HG02840 (cell line): ENCODE data around the gene SLC22A31.
"Not testable (repeated sequence)": the region's sequence is repeated elsewhere in the genome, so short reads cannot be mapped to it uniquely, and the experiment has no call there.

Experiments
- ATAC-seq: cut with Tn5 transposase; IDR thresholded peaks from one replicate; pipeline ENCODE4 v1.9.1; 2021; ENCODE audit warnings: mild to moderate bottlenecking, moderate library complexity, moderate number of reproducible peaks; ENCODE audit not compliant: unreplicated experiment, low FRiP score

Gene SLC22A31

DNA sequence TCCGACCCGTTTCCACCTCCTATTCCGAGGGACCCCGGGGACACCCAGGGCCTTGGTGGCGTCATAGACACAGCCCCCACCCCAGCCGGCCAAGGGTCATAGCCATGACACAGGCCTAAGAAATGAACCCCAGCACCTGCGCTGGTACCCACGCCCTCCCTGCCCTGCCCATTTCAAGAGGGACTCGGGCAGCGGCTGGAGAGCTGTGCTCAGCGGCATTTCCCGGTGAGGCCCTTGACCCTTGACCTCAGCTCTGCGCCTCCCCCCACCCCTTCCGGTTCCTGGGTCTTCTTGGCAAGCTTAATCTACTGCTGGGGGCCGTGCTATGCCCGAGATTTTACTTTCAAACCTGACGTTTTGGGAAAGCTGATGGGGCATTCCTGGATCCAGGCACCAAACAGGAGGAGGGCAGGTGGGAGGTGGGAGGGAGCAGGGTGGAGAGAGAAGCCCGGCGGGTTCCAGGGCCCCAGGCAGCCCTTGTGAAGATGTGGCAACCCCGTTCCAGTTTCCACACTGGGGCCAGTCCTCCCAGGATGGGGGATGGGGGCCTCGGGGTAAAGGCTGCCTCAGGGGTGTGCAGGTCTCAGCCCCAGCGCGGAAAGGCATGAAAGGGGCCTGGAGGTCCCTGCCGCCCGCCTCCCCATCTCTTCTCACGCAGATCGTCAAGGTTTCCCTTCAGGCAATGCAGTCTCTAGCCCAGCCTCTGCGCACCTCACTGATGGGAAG, at the start of gene SLC22A31:
TSS of gene SLC22A31 (minus strand) at position 414 of the 726 bp plus-strand sequence. CDS start at position 378, 36 bp downstream.
- ATAC-seq, result no peak

DNA sequence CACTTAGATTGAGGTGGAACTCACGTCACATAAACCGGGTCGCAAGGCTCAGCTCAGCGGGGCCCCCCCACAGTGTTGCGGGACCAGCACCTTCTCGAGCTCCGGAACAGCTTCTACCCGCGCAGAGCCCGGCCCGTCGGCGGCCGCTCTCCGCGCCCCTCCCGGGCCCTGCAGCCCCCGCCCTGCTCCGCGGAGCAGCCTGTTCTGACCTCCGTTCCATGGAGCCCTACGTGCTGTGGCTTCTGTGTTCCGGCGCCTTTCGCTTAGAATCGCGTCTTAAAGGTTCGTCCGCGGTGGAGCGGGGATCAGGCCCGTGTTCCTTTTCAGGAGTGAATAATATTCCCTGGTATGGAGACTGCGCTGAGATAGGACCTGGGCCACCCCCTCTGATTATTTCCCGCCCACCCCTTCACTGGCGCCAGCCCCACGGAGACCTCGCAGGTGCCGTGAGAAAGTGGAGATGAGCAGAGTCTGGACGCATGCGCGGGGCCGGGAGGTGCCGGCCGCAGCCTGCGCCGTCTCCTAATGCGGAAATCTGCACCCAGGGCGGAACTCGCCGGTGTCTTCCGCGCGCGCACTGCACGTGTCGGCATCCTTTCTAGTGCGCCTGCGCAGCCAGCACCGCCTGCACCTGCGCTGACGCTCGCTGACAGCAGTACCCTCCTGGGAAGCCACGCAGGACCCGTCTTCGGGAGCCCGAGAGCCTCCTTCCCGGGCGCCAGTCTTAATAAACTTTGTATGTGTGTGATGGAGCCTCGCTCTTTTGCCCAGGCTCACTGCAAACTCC, 48.1 kb upstream of the SLC22A31 start:
- ATAC-seq, result no peak

DNA sequence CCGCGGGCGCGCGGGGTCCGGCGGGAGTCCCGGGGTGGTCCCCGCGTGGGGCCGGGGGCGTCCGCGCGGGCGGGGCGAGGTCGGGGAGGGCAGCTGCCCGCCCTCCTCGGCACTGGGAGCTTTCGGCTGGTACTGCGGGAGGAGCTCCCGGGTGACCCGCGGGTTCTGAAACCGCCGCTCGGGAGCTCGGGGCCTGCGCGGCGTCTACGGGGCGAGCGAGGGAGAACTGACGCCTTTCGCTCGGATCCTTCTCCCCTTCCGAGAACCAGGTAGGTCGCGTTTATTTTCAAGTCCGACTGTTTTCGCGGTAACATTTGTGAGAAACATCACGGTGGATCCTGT, 47.4 kb upstream of the SLC22A31 start:
- not testable (repeated sequence) for ATAC-seq

DNA sequence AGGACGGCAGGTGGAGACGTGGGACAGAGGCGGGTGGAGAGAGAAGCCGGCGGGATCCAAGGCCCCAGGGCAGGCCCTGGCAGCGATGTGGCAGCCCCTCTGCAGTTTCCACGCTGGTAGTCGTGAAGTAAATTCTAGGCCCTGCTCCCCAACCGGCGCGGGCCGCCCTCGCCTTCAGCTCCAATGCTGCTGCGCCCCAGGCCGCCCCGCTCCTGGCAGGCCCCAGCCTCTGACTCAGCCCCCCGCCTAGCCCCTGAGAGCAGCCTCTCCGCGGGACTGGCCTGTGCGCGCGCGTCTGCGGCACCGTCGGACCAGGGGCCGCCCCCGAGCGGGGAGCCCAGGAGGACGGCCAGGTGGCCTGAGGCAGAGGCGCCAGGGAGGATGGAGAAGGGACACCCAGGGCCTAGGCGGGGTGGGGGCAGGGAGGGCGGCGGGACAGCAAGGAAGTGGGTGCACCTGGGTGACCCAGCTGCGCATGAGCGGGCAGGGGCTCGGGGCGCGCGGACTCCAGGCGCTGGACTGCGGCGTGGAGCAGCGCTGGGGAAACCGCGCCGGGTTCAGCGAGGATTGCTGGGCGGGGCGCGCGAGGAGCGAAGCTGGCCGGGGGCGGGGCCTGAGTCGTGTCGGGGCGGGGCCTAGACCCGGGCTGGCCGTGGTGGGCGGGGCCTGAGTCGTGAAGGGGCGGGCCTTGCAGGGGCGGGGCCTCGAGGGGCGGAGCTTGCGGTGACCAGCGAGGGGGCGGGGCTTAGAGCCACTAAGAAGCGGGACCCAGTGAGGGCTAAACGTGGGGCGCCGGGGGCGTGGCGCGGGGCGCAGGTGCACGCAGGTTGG, 46.8 kb upstream of the SLC22A31 start:
- peak; percentile 66 for ATAC-seq

DNA sequence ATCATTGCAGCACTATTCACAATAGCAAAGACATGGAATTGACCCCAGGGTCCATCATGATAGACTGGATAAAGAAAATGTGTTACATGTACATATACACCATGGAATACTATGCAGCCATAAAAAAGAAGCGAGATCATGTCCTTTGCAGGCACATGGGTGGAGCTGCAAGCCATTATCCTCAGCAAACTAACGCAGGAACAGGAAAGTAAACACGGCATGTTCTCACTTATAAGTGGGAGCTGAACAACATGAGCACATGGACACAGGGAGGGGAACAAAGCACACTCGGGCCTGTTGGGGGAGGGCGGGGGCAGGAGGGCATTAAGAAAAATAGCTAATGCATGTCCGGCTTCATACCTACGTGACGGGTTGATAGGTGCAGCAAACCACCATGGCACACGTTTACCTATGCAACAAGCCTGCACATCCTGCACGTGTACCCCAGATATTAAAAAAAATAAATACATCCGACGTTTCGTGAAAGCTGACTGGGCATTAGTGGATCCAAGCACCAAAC, 46.1 kb upstream of the SLC22A31 start:
- no peak for ATAC-seq

DNA sequence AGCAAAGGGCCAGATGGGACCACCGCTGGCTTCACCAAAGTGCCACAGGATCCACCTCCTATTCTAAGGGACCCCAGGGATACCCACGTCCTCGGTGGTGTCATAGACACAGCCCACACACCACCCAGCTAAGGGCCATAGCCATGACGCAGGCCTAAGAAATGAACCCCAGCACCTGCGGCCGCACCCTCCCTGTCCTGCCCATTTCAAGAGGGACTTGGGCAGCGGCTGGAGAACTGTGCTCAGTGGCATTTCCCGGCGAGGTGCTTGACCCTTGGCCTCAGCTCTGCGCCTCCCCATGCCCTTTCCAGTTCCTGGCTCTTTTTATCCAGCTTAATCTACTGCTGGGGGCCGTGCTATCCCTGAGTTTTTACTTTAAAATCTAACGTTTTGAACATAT, 44.4 kb upstream of the SLC22A31 start:
- no peak for ATAC-seq

DNA sequence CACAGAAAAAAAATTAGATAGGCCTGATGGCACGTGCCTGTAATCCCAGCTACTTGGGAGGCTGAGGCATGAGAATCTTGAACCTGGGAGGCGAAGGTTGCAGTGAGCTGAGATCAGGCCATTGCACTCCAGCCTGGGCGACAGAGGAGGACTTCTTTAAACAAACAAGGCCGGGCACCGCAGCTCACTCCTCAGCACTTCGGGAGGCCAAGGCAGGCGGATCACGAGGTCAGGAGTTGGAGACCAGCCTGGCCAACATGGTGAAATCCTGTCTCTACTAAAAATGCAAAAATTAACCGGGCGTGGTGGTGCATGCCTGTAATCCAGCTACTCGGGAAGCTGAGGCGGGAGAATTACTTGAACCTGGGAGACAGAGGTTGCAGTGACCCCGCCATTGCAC, 43.9 kb upstream of the SLC22A31 start:
- not testable (repeated sequence) for ATAC-seq

DNA sequence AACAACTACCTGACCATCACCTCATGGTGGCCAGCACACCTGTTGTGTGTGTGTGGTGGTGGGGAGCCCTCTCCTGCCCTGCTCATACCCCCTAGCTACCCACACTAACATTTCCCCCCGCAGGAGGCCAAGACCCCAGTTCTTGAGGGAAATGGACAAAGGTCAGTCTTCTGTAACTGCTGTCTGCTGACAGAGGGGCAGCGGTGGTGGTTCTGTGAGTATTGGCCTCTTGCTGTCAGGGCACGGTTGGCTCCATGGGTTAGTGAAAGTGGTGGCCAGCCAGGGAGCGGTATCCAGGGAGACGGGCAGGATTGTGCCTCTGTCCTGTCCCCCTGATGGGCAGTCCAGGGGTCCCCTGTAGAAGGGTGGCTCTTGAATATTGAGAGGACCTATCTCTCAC, 43.3 kb upstream of the SLC22A31 start:
- ATAC-seq, result no peak

DNA sequence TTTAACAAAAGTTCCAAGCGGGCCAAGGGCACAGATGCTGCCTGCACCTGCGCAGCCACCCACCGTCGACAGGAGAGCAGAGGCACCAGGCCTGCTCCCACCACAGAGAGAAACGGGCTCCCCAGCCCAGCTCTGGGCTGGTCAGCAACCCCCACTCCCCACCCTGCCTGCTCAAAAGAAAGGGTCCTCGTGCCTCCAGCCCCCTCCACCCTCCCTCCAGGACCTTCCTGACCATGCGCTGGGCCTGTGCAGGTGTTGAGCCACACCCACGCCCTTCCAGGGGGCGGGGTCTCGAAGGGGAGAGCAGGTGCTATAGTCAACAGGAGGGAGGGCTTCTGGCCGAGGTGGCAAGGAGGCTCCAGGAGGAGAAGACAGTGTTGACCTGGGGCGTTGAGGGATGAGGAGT, 42.5 kb upstream of the SLC22A31 start:
- ATAC-seq, result no peak

DNA sequence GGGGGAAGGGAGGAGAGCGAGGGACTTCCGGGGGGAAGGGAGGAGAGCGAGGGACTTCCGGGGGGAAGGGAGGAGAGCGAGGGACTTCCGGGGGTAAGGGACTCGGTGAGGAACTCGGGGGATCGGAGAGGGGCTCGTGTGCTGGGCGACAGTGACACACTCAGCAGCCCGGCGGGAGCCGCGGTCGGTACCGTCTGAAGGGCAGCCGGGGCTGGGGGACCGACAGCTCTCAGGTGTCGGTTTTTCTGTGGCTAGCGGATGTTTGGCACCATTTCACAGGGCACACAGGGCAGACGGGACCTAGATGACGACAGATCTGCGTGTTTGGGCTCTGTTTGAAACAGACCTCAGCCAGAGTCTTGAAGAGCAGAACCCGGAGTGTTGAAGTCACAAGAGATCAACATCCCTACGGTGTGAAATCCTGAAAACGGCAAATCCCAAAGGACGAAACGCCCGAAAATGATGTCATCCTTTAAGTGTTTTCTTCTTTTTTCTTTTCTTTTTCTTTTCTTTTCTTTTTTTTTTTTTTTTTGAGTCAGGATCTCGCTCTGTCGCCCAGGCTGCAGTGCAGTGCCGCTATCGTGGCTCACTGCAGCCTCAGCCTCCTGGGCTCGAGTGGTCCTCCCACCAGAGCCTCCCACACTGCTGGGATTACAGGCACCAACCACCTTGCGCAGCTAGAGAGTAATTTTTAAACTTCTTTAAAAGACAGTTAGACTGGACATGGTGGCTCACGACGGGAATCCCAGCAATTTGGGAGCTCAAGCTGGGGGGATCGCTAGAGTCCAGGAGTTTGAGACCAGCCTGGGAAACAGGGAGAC, 41.1 kb upstream of the SLC22A31 start:
- no peak for ATAC-seq

DNA sequence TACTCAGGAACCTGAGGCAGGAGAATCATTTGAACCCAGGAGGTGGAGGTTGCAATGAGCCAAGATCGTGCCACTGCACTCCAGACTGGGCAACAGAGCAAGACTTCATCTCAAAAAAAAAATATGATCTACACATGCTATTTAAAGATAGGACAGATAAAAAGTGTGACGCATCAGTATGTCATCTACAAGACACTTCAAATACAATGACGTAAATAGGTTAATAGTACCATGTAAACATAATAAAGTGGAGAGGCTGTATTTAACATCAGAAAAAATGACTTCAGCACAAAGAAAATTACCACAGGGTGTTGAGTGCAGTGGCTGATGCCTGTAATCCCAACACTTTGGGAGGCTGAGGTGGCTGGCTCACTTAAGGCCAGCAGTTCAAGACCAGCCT, 37.4 kb upstream of the SLC22A31 start:
- ATAC-seq, result no peak

DNA sequence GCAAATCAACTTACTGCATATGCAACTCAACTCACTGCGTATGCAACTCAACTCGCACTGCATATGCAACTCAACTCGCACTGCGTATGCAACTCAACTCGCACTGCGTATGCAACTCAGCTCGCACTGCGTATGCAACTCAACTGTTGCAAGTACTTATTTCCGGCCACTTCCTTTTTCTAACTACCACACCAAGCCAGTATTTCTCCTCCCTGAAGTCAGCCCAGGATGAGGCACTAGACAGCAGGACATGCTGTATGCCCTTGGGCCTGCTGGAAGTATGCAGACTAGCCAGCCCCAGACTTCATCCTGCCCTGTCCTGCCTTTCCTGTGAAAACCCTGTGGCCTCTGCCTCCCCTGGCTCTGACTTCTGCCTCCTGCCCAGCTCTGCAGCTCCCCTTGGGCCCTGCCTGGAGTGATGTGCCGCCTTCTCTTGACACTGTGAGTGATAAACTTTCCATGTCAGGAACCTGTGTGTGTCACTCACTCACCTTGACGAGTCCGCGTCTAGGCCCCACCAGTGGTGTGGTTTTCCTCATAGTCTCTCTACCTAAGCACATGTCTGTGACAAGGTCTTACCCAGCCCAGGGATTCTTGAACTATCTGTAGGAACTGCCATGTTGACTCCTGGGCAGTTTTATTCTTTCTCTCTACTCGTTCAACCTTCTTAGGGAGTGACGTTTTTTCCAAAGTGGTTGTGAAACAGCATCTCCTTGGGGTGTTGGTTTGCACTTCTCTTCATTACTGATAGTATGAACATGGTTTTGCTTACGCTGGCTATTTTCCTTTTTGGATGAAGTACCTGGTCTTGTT, 33.5 kb upstream of the SLC22A31 start:
- no peak for ATAC-seq

DNA sequence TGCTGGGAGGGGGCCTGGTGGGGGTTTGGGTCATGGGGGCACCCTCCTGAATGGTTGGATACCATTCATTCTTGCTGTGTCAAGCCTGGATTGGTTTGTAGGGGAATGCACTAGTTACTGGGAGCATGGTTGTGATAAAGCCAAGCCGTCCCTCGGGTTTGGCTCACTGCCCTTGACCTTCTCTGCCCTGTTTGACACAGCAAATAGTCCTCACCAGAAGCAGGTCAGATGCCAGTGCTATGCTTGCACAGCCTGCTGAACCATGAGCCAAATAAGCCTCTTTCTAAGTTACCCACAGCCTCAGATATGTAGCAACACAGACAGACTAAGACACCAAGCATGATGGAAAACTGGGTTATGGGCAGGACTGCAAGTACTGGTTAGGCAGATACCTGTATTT, 31.8 kb upstream of the SLC22A31 start:
- no peak for ATAC-seq

DNA sequence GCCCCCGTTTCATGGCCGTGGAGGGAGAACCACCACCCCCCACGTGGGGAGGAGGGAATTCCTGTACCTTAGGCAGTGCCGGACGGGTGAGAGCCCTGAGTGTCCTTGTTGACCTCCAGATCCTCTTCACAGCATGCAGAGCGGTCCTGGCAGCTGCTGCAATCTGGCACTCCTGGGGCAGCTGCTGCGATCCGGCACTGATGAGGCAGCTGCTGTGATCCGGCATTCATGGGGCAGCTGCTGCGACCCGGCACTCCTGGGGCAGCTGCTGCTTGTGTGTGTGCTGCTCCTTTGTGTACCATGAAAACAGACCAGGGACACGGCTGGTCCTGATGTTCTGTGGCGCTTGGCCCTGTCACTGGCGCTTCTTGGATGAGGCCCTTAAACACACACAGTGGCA, 29.9 kb upstream of the SLC22A31 start:
- ATAC-seq, result no peak

DNA sequence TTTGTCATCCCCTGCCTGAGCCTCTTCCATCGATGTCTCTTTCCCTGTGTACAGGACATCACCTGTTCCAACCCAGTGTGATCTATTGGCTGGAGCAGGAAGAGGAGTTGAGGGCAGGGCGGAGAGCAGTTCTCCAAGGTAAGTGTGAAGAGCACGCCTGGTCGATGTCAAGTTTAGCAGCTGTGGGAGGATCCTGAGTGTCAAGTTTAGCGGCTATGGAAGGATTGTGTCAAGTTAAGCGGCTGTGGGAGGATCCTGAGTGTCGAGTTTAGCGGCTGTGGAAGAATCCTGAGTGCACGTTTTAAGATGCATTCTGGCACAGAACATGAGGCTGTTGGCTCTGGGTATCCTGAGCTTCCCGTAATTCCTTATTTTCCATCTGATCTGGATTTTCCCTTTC, 24.3 kb upstream of the SLC22A31 start:
- no peak for ATAC-seq

DNA sequence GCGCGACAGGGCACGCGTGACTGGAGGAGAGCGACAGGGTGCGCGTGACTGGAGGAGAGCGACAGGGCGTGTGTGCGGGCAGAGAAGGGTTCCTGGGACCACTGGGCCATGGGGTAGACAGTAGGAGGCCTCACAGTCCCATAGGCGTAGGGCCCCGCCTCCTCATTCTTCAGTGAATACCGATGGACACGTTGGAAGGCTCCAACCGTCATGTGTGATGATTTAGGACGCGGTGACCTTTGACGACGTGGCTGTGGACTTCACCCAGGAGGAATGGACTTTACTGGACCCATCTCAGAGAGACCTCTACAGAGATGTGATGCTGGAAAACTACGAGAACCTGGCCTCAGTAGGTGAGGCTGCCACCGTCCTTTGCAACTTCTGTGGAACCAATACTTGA, 22.6 kb upstream of the SLC22A31 start:
- ATAC-seq, result no peak

DNA sequence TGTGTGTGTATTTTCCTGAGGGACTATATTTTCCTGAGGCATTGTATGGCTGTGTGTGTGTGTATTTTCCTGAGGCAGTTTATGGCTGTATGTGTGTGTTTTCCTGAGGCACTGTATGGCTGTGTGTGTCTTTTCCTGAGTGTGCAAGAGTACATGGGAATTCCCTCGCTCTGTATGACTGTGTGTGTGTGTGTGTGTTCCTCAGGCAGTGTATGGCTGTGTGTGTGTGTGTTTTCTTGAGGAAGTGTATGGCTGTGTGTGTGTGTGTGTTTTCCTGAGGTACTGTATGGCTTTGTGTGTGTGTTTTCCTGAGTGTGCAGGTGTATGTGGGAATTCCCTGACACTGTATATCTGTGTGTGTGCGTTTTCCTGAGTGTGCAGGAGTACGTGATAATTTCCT, 21.3 kb upstream of the SLC22A31 start:
- ATAC-seq, result no peak

DNA sequence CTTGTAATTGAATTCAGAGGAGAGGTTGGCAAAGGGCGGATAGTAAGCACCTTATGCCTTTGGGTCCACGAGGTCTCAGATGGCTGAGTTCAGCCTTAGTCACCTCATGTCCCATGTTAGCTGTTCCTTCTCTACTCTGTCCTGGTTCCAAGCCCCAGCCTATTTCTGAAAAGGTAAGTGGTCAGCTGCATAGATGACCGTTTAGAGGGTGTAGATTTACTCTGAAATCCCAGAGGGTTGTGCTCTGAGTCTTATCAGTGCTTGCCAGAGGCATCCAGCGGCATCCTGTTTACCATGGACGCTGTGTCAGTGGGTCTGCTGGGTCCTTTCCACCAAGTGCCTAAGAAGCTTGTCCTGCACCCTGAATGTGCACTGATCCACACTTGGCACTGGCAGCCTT, 19.0 kb upstream of the SLC22A31 start:
- ATAC-seq, result no peak
